H1 (cell line): Measurements from ENCODE around the gene LRP5. TPM values are rescaled to one million over a fixed set of nuclear protein-coding genes. Genes with fewer than 3 reads are reported as not detected.

Source experiments
- CTCF ChIA-PET: fragments of 300-600 bp; sonication (Branson Sonifier 250); formaldehyde crosslinking; loops from one replicate; lab custom pipeline; 2021; ENCODE audit not compliant: partially characterized antibody; lab: Charles Lee
- POLR2A ChIA-PET: fragments of 300-600 bp; sonication (Branson Sonifier 250); formaldehyde crosslinking; loops from one replicate; lab custom pipeline; 2021; ENCODE audit warnings: inconsistent platforms; ENCODE audit not compliant: partially characterized antibody; lab: Charles Lee
- DNase-seq, 2 experiments: peaks; one replicate each; pipeline versions ENCODE4 v3.0.0 to v3.0.0-alpha.2; 2010 to 2022; ENCODE audit warnings: low spot score in 2 of 2, low read depth in 1 of 2, mixed read lengths in 1 of 2
- FAIRE-seq: peaks from 2 replicates; lab custom pipeline; 2011; peaks lifted over from hg19 to GRCh38; lab: Jason Lieb, UNC
- H2AFZ ChIP-seq: 2 replicates; pipeline ENCODE4 v1.8.1; 2012; ENCODE audit warnings: low read length, inconsistent platforms
- H2AK5ac ChIP-seq: 2 replicates; pipeline ENCODE4 v1.6.1; 2013; ENCODE audit warnings: low read depth, low read length
- H2BK120ac ChIP-seq: replicated peaks from 2 replicates; pipeline ENCODE3; 2013; ENCODE audit warnings: low read depth, low read length, inconsistent platforms
- H2BK12ac ChIP-seq: 2 replicates; pipeline ENCODE4 v1.6.1; 2013; ENCODE audit warnings: low read depth, low read length
- H2BK15ac ChIP-seq: 2 replicates; pipeline ENCODE4 v1.6.1; 2013; ENCODE audit warnings: low read length
- H2BK20ac ChIP-seq: 2 replicates; pipeline ENCODE4 v1.6.1; 2013; ENCODE audit warnings: low read length
- H2BK5ac ChIP-seq: 2 replicates; pipeline ENCODE4 v1.6.1; 2013; ENCODE audit warnings: low read depth, low read length
- H3K14ac ChIP-seq: 2 replicates; pipeline ENCODE4 v1.6.1; 2013; ENCODE audit warnings: inconsistent platforms; ENCODE audit not compliant: insufficient read length
- H3K18ac ChIP-seq: 2 replicates; pipeline ENCODE4 v1.6.1; 2013; ENCODE audit warnings: low read length; ENCODE audit errors: extremely low read depth
- H3K23ac ChIP-seq: 2 replicates; pipeline ENCODE4 v1.6.1; 2013; ENCODE audit warnings: inconsistent platforms; ENCODE audit not compliant: insufficient read length
- H3K23me2 ChIP-seq: 2 replicates; pipeline ENCODE4 v1.6.1; 2013; ENCODE audit warnings: low read depth, low read length
- H3K27ac ChIP-seq: 2 replicates; pipeline ENCODE4 v1.6.1; 2011; ENCODE audit warnings: low read depth, low read length, inconsistent platforms
- H3K27me3 ChIP-seq, 4 experiments: replicated peaks in 1 of 4; 1 replicate in 1 of 4; 2 replicates in 3 of 4; pipeline versions ENCODE4 v1.6.1 to v1.8.1; 2011 to 2013; ENCODE audit warnings: low read length in 3 of 4, mild to moderate bottlenecking in 3 of 4, inconsistent platforms in 2 of 4, mixed read lengths in 2 of 4, moderate library complexity in 1 of 4; ENCODE audit not compliant: control insufficient read depth in 3 of 4, insufficient read depth in 3 of 4; ENCODE audit errors: extremely low read depth in 1 of 4
- H3K36me3 ChIP-seq, 4 experiments: 2 replicates each; pipeline versions ENCODE4 v1.6.1 to v1.8.1; 2011 to 2013; ENCODE audit warnings: mild to moderate bottlenecking in 4 of 4, low read length in 3 of 4, moderate library complexity in 2 of 4, control low read depth in 1 of 4, inconsistent platforms in 1 of 4; ENCODE audit not compliant: insufficient read depth in 4 of 4, control insufficient read depth in 2 of 4
- H3K4ac ChIP-seq: replicated peaks from 2 replicates; pipeline ENCODE3; 2013; ENCODE audit warnings: low read length, low read depth, mixed read lengths, inconsistent platforms; ENCODE audit not compliant: insufficient read length
- H3K4me1 ChIP-seq, 4 experiments: replicated peaks in 1 of 4; 1 replicate in 1 of 4; 2 replicates in 3 of 4; pipeline versions ENCODE4 v1.6.1 to v1.8.1; 2011 to 2013; ENCODE audit warnings: low read length in 3 of 4, inconsistent platforms in 2 of 4, mixed read lengths in 1 of 4; ENCODE audit not compliant: insufficient read depth in 4 of 4, control insufficient read depth in 3 of 4
- H3K4me2 ChIP-seq, 2 experiments: 2 replicates each; pipeline versions ENCODE4 v1.6.1 to v1.8.1; 2011 to 2013; ENCODE audit warnings: low read depth in 2 of 2, low read length in 2 of 2, control low read depth in 1 of 2, inconsistent platforms in 1 of 2, mild to moderate bottlenecking in 1 of 2; ENCODE audit not compliant: insufficient read depth in 1 of 2
- H3K4me3 ChIP-seq, 4 experiments: fragments of 200-600, 300-600 bp in 1 of 4; sonication (generic), shearing (Covaris generic), sonication (Bioruptor Twin) in 1 of 4; 2 replicates each; pipeline versions ENCODE4 v1.5.1 to v1.8.1; 2011 to 2016; ENCODE audit warnings: low read length in 4 of 4, low read depth in 3 of 4, control low read depth in 2 of 4, inconsistent platforms in 2 of 4, mild to moderate bottlenecking in 2 of 4, mixed read lengths in 1 of 4, moderate library complexity in 1 of 4; ENCODE audit not compliant: insufficient read depth in 2 of 4; ENCODE audit errors: extremely low read depth in 1 of 4
- H3K56ac ChIP-seq: replicated peaks from 2 replicates; pipeline ENCODE3; 2013; ENCODE audit warnings: low read depth, mild to moderate bottlenecking, mixed read lengths, low read length, inconsistent platforms; ENCODE audit not compliant: insufficient read length
- H3K79me1 ChIP-seq: 2 replicates; pipeline ENCODE4 v1.6.1; 2013; ENCODE audit warnings: low read depth, low read length, control low read depth
- H3K79me2 ChIP-seq, 2 experiments: 2 replicates each; pipeline versions ENCODE4 v1.6.1 to v1.8.1; 2012 to 2013; ENCODE audit warnings: low read length in 2 of 2, mild to moderate bottlenecking in 2 of 2, inconsistent platforms in 1 of 2; ENCODE audit not compliant: insufficient read depth in 2 of 2, control insufficient read depth in 1 of 2
- H3K9ac ChIP-seq, 4 experiments: replicated peaks in 1 of 4; 1 replicate in 1 of 4; 2 replicates in 3 of 4; pipeline versions ENCODE4 v1.6.1 to v1.8.1; 2011 to 2013; ENCODE audit warnings: low read depth in 3 of 4, low read length in 3 of 4, control low read depth in 2 of 4, mild to moderate bottlenecking in 2 of 4, moderate library complexity in 2 of 4, inconsistent platforms in 1 of 4; ENCODE audit errors: extremely low read depth in 1 of 4
- H3K9me3 ChIP-seq, 2 experiments: 2 replicates each; pipeline versions ENCODE4 v1.6.1 to v1.8.1; 2012 to 2013; ENCODE audit warnings: mild to moderate bottlenecking in 2 of 2, moderate library complexity in 2 of 2, control low read depth in 1 of 2, inconsistent platforms in 1 of 2, low read depth in 1 of 2, low read length in 1 of 2, mixed read lengths in 1 of 2; ENCODE audit not compliant: insufficient read depth in 2 of 2
- H4K20me1 ChIP-seq, 2 experiments: replicated peaks in 1 of 2; 2 replicates each; pipeline versions ENCODE3 to v1.8.1; 2011 to 2013; ENCODE audit warnings: inconsistent platforms in 2 of 2, low read length in 2 of 2, mild to moderate bottlenecking in 1 of 2; ENCODE audit not compliant: insufficient read depth in 2 of 2, control insufficient read depth in 1 of 2
- H4K5ac ChIP-seq: 2 replicates; pipeline ENCODE4 v1.6.1; 2013; ENCODE audit warnings: low read length, low read depth, mixed read lengths, inconsistent platforms; ENCODE audit not compliant: insufficient read length
- H4K8ac ChIP-seq: 2 replicates; pipeline ENCODE4 v1.8.0; 2013; ENCODE audit warnings: mild to moderate bottlenecking, moderate library complexity, low read length, inconsistent platforms; ENCODE audit not compliant: insufficient read depth; ENCODE audit errors: extremely low read depth
- H4K91ac ChIP-seq: replicated peaks from 2 replicates; pipeline ENCODE3; 2013; ENCODE audit warnings: low read length, mixed read lengths, inconsistent platforms; ENCODE audit not compliant: insufficient read length
- HDAC6 ChIP-seq: IDR thresholded peaks from one replicate; pipeline ENCODE4 v1.7.1; 2012; ENCODE audit warnings: low read depth, mild to moderate bottlenecking, inconsistent platforms, low read length, moderate library complexity
- KDM1A ChIP-seq: fragments of 200-600, 300-600 bp; sonication (generic); IDR thresholded peaks from 2 replicates; pipeline ENCODE4 v1.7.1; 2016; ENCODE audit warnings: mild to moderate bottlenecking, low read length, borderline replicate concordance
- TCF12 ChIP-seq: IDR thresholded peaks from 2 replicates; pipeline ENCODE4 v1.6.1; 2011; ENCODE audit warnings: low read depth, mild to moderate bottlenecking, low read length
- WGBS, 2 experiments: shearing (Covaris generic) in 1 of 2; methylation state at CpG; one replicate each; pipeline versions ENCODE4 v1.1.6 to v1.1.7; 2013 to 2015; ENCODE audit warnings: low lambda C conversion rate in 2 of 2, mixed read lengths in 2 of 2, inconsistent platforms in 1 of 2, low coverage in 1 of 2, missing lambda C conversion rate in 1 of 2; ENCODE audit not compliant: insufficient replicate concordance in 2 of 2, insufficient coverage in 1 of 2, insufficient read length in 1 of 2; ENCODE audit errors: extremely low coverage in 1 of 2, missing lambda C conversion rate in 1 of 2; 5-methylcytosine and 5-hydroxymethylcytosine counted together
- polyA plus RNA-seq, 7 experiments: library from polyadenylated mRNA; depleted of rRNA in 3 of 7; stranded (reverse) in 5 of 7; unstranded in 2 of 7; fragments of >200 nt in 5 of 7; fragments of 200-250 nt in 2 of 7; gene quantifications; 1 replicate in 5 of 7; 2 replicates in 1 of 7; 4 replicates in 1 of 7; pipeline versions ENCODE4 v1.2.1 to v1.2.3, GENCODE V29; 2011 to 2013; ENCODE audit warnings: missing spikeins in 2 of 7, mixed read lengths in 2 of 7
- total RNA-seq: library from RNA; stranded (reverse); fragmentation: NEBNext Ultra II Directional; extraction: Animal tissue kit (Norgen Biotek cat#: 25700); gene quantifications from 2 replicates; pipeline ENCODE4 v1.2.1, GENCODE V29; 2021

Gene LRP5
- total and polyA plus RNA-seq, 2 of the 8 experiments (the other 6 are each of a cell fraction or from before 2014, with no cell fraction given), result 19.0 to 38.9 TPM

DNA sequence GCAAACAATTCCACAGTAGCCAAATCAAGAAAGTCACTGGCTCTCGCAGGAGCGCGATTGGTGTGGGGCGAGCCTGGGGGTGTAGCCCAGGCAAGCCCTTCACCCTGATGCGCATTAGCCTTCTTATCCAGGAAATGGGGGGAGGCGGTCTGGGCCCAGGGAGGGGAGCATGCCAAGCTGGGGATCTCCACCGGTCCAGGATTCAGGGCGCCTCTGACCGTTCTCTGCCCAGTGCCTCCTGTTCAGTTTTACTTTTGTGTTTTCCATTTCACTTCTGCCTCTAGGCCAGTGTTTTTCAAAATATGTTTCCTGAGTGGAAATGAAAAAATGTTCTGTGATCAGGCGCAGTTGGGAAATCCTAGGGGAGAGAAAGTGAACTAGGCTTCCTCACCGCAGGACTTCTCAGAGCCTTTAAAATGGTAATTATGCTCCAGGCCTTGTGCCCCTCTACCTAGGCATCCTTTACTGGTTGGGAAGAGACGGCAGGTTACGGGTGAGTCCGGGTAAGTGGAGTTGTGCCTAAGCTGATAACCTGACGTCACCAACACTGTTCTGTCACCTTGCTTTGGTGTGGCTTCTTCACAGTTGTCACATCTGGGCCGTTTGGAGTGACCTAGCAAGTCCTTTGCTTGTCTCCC is 18.4 kb downstream of the LRP5 start:
- POLR2A ChIA-PET, result interaction anchor here (0.6 to 2.4 kb wide), 4 partner anchors 8 to 49 kb away, joined by 3 to 8 read pairs (median 4); no protein-coding TSS in a partner anchor
- no peak overlapping the region for H3K27ac ChIP-seq
- WGBS, 2 experiments, result 51% methylated on average over 16 of the region's 16 CpGs; no CpG with 5 or more reads in 1 of the 2 experiments

More for the DNA sequence above, 18.4 kb downstream of the LRP5 start:
- Histone ChIP-seq H3K23me2 (no peaks in the 10 kb centered on the region), H3K23ac (no peak overlapping the region), H3K4me2 (peak overlapping the region; percentile 14 to 42), H4K5ac (no peak overlapping the region), H3K18ac (peak overlapping the region; percentile 40; the same call in 1 of the 2 replicates), H3K4me3 (0 out of 8 replicates have a peak overlapping the region, but pooled peaks of 1 of the 4 experiments have one; percentile 14), H3K36me3 (no peaks in the 10 kb centered on the region), H2BK12ac (0 out of 2 replicates have a peak overlapping the region, but pooled peaks have one; percentile 4), H3K4ac (no peak overlapping the region), H3K9ac (no peak overlapping the region), H3K27me3 (no peaks in the 10 kb centered on the region), H4K20me1 (no peaks in the 10 kb centered on the region), H2BK15ac (no peak overlapping the region), H4K91ac (peak overlapping the region; percentile 86), H2BK20ac (peak overlapping the region; percentile 88; the same call in 1 of the 2 replicates), H3K56ac (no peak overlapping the region), H2AFZ (no peak overlapping the region), H3K79me1 (peaks cover 17% of the 10 kb centered on the region), H2BK5ac (peak overlapping the region; percentile 82; the same call in 1 of the 2 replicates), H2AK5ac (peak overlapping the region; percentile 78; the same call in 1 of the 2 replicates), H3K79me2 (peaks cover 0 to 62% of the 10 kb centered on the region in 2 experiments; a peak in 3 of 4 replicates), H2BK120ac (no peak overlapping the region), H4K8ac (no peak overlapping the region; the same call in 1 of the 2 replicates), H3K9me3 (no peaks in the 10 kb centered on the region), H3K14ac (no peak overlapping the region), H3K4me1 (peaks cover 31 to 57% (median 42%) of the 10 kb centered on the region in 4 experiments)
- CTCF ChIA-PET, result interaction anchor here (1.5 to 2.2 kb wide), 6 partner anchors 12 to 52 kb away, joined by 3 to 9 read pairs (median 6); no protein-coding TSS in a partner anchor
- FAIRE-seq, result no peak
- TF ChIP-seq TCF12 (no peak), HDAC6 (no peak), KDM1A (peak; percentile 12; the same call in 1 of the 2 replicates)
- no peak for DNase-seq
